ENCODE results near the gene HDGFL2. TPM values are rescaled to one million over a fixed set of nuclear protein-coding genes. Genes with fewer than 3 reads are reported as not detected.

The HDGFL2 gene
- total and polyA plus RNA-seq, 4 donors: 23.5 to 91.2 (median 64.4) TPM

DNA sequence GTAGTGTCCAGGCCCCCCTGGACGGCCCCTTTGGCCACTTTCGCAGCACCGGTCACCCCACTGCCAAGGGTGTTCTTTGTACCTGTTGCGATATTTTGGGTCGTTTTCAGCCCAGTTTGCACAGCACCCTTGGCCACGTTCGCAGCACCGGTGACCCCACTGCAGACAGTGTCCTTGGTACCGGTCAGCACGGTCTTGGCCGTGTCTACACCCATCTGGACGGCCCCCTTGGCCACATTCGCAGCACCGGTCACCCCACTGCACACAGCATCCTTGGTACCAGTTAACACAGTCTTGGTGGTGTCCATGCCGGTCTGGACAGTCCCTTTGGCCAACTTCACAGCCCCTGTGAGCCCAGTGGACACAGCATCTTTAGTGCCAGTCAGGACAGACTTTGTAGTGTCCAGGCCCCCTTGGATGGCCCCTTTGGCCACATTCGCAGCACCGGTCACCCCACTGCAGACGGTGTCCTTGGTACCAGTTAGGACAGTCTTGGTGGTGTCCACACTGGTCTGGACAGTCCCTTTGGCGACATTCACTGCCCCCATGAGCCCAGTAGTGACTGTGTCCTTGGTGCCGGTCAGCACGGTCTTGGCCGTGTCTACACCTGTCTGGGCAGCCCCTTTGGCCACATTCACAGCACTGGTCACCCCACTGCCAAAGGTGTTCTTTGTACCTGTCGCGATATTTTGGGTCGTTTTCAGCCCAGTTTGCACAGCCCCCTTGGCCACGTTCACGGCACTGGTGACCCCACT lies 39.4 kb downstream of the HDGFL2 start:
- Histone ChIP-seq H3K4me1 (ENCODE audit: control insufficient read depth, insufficient read depth, low read length) (no peaks in the 10 kb centered on the region), H3K4me3 (ENCODE audit: low read depth, low read length) (no peak overlapping the region), H3K27ac (ENCODE audit: low read depth, low read length) (no peak overlapping the region), H3K36me3 (ENCODE audit: control insufficient read depth, insufficient read depth, low read length) (peaks cover 44% of the 10 kb centered on the region), H3K9me3 (ENCODE audit: control insufficient read depth, insufficient read depth, low read length) (no peaks in the 10 kb centered on the region), H3K27me3 (ENCODE audit: control insufficient read depth, insufficient read depth, low read length) (no peaks in the 10 kb centered on the region)
- no peak for DNase-seq (ENCODE audit: low read depth in 4 of 6, low spot score in 6 of 6)
- 90% methylated on average over 27 of the region's 27 CpGs for WGBS (ENCODE audit: insufficient coverage)

DNA sequence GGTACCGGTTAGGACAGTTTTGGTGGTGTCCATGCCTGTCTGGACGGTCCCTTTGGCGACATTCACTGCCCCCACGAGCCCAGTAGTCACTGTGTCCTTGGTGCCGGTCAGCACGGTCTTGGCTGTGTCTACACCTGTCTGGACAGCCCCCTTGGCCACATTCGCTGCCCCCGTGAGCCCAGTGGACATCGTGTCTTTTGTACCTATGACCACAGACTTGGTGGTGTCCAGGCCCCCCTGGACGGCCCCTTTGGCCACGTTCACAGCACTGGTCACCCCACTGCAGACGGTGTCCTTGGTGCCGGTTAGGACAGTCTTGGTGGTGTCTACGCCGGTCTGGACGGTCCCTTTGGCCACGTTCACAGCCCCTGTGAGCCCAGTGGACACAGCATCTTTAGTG lies 40.0 kb downstream of the HDGFL2 start:
- no peaks in the 10 kb centered on the region for H3K9me3 ChIP-seq (ENCODE audit: control insufficient read depth, insufficient read depth, low read length)
- peaks cover 43% of the 10 kb centered on the region for H3K36me3 ChIP-seq (ENCODE audit: control insufficient read depth, insufficient read depth, low read length)
- H3K27me3 ChIP-seq (ENCODE audit: control insufficient read depth, insufficient read depth, low read length): no peaks in the 10 kb centered on the region
- no peak for DNase-seq (ENCODE audit: low read depth in 4 of 6, low spot score in 6 of 6)
- no peaks in the 10 kb centered on the region for H3K4me1 ChIP-seq (ENCODE audit: control insufficient read depth, insufficient read depth, low read length)
- H3K27ac ChIP-seq (ENCODE audit: low read depth, low read length): no peak overlapping the region
- 91% methylated on average over 17 of the region's 17 CpGs for WGBS (ENCODE audit: insufficient coverage)
- no peak overlapping the region for H3K4me3 ChIP-seq (ENCODE audit: low read depth, low read length)

DNA sequence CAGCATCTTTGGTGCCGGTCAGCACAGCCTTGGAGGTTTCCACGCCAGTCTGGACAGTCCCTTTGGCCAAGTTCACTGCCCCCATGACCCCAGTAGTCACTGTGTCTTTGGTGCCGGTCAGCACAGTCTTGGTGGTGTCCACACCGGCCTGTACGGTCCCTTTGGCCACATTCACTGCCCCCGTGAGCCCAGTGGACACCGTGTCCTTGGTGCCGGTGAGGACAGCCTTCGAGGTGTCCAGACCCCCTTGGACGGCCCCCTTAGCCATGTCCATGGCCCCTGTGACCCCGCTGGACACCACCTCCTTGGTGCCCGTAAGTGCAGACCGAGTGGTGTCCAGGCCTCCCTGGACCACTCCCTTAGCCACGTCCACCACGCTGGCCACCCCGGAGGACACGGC lies 41.2 kb downstream of the HDGFL2 start:
- Histone ChIP-seq H3K27me3 (ENCODE audit: control insufficient read depth, insufficient read depth, low read length) (no peaks in the 10 kb centered on the region), H3K36me3 (ENCODE audit: control insufficient read depth, insufficient read depth, low read length) (peaks cover 37% of the 10 kb centered on the region), H3K27ac (ENCODE audit: low read depth, low read length) (no peak overlapping the region), H3K4me3 (ENCODE audit: low read depth, low read length) (no peak overlapping the region), H3K9me3 (ENCODE audit: control insufficient read depth, insufficient read depth, low read length) (no peaks in the 10 kb centered on the region), H3K4me1 (ENCODE audit: control insufficient read depth, insufficient read depth, low read length) (peaks cover 1% of the 10 kb centered on the region)
- no peak for DNase-seq (ENCODE audit: low read depth in 4 of 6, low spot score in 6 of 6)
- WGBS (ENCODE audit: insufficient coverage): 90% methylated on average over 17 of the region's 17 CpGs

DNA sequence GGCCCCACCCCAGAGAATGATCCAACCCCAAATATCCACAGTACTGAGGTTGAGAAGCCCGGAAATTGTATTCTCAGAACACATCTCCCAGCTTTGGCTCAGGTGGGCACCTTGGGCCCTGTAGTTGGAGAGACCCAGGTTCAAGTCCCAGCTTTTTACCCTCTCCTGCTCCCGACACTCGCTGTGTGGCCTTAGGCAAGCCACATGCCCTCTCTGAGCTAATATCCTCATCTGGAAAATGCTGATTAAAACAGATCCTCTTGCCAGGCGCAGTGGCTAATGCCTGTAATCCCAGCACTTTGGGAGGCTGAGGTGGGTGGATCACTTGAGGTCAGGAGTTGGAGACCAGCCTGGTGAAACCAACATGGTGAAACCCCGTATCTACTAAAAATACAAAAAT lies 43.6 kb downstream of the HDGFL2 start:
- 89% methylated on average over 3 of the region's 5 CpGs for WGBS (ENCODE audit: insufficient coverage)
- DNase-seq (ENCODE audit: low read depth in 4 of 6, low spot score in 6 of 6): no peak
- Histone ChIP-seq H3K27ac (ENCODE audit: low read depth, low read length) (no peak overlapping the region), H3K4me3 (ENCODE audit: low read depth, low read length) (no peak overlapping the region), H3K36me3 (ENCODE audit: control insufficient read depth, insufficient read depth, low read length) (peaks cover 29% of the 10 kb centered on the region), H3K9me3 (ENCODE audit: control insufficient read depth, insufficient read depth, low read length) (no peaks in the 10 kb centered on the region), H3K4me1 (ENCODE audit: control insufficient read depth, insufficient read depth, low read length) (peaks cover 17% of the 10 kb centered on the region), H3K27me3 (ENCODE audit: control insufficient read depth, insufficient read depth, low read length) (no peaks in the 10 kb centered on the region)

DNA sequence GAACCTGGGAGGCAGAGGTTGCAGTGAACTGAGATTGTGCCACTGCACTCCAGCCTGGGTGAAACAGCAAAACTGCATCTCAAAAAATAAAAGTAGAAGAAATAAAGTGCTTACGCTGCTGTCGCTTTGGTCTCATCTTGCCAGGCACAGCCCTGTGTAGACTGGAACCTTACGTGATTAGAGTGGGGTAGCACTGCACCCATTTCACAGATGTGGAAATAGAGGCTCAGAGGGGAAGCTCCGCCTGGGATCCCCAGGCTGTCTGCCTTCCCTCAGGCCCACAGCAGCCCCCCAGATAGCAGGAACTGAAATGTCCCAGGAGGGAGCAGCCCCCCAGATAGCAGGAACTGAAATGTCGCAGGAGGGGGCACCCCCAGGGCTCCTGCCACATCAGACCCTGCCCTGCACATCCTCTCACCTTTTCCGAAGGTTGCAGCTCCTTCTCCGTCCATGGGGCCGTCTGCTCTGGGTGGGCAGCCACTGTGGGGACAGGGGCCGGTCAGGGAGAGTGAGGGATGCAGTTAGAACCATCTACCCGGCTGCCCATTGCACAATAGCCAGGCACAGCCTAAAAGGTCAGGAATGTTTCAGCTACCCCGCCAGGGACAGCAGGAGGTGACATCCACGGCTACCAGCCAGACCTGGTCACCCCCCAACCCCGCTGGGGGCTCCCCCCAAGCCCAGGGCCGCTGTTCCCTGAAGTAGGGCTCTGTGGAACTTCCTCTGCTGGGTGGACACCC lies 44.3 kb downstream of the HDGFL2 start:
- no peak overlapping the region for H3K27ac ChIP-seq (ENCODE audit: low read depth, low read length)
- H3K4me3 ChIP-seq (ENCODE audit: low read depth, low read length): no peak overlapping the region
- DNase-seq (ENCODE audit: low read depth in 4 of 6, low spot score in 6 of 6): no peak
- 68% methylated on average over 10 of the region's 14 CpGs for WGBS (ENCODE audit: insufficient coverage)
- H3K36me3 ChIP-seq (ENCODE audit: control insufficient read depth, insufficient read depth, low read length): peaks cover 25% of the 10 kb centered on the region
- no peaks in the 10 kb centered on the region for H3K9me3 ChIP-seq (ENCODE audit: control insufficient read depth, insufficient read depth, low read length)
- peaks cover 17% of the 10 kb centered on the region for H3K4me1 ChIP-seq (ENCODE audit: control insufficient read depth, insufficient read depth, low read length)
- H3K27me3 ChIP-seq (ENCODE audit: control insufficient read depth, insufficient read depth, low read length): no peaks in the 10 kb centered on the region

DNA sequence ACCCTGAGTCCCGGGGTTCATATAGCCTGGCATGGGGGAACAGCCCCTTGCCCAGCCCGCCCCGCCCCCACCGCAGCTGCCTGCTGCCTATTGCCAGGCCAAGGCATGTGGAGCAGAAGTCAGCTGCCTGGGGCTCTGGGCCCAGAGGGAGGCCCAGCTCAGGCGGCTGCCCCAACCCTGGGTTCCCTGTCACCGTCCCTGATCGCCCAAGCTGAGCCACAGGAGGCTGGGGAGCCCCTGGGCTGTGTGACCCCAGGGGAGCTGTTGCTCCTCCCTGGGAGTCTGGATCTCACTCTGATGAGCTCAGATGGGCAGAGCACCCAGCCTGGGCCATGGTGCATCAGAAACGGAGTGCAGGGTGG lies 44.8 kb downstream of the HDGFL2 start:
- H3K9me3 ChIP-seq (ENCODE audit: control insufficient read depth, insufficient read depth, low read length): no peaks in the 10 kb centered on the region
- H3K27ac ChIP-seq (ENCODE audit: low read depth, low read length): no peak overlapping the region
- WGBS (ENCODE audit: insufficient coverage): 68% methylated on average over 7 of the region's 8 CpGs
- H3K4me3 ChIP-seq (ENCODE audit: low read depth, low read length): no peak overlapping the region
- H3K4me1 ChIP-seq (ENCODE audit: control insufficient read depth, insufficient read depth, low read length): peaks cover 17% of the 10 kb centered on the region
- no peaks in the 10 kb centered on the region for H3K27me3 ChIP-seq (ENCODE audit: control insufficient read depth, insufficient read depth, low read length)
- DNase-seq (ENCODE audit: low read depth in 4 of 6, low spot score in 6 of 6): no peak
- peaks cover 25% of the 10 kb centered on the region for H3K36me3 ChIP-seq (ENCODE audit: control insufficient read depth, insufficient read depth, low read length)

DNA sequence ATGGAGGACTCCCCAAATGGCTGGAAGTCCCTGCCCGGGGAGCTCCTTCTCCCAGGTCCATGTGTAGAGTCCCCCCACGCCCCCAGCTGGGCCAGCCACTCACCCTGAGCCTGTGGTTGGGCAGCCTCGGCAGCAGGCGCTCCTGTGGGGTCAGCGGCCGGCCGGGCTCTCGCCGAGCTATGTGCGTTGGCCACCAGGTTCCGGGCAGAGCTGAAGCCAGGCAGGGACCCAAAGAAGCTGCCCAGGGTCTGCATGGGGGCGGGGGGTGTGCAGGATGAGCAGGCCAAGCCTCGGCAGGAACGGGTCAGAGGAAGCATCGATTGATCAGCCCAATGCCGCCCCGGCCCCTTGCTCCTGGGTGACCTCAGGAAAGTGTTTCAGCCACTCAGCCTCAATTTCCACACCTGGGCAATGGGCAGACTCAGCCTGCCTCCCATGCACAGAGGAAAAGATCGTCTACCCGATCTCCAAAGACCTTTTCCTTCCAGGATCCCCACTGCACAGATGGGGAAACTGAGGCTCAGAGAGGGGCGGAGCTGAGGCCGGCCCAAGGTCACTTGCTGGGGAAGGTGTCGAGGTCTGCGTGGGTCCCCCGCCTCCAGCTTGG lies 45.5 kb downstream of the HDGFL2 start:
- Histone ChIP-seq H3K4me3 (ENCODE audit: low read depth, low read length) (no peak overlapping the region), H3K4me1 (ENCODE audit: control insufficient read depth, insufficient read depth, low read length) (peaks cover 17% of the 10 kb centered on the region), H3K9me3 (ENCODE audit: control insufficient read depth, insufficient read depth, low read length) (no peaks in the 10 kb centered on the region), H3K27ac (ENCODE audit: low read depth, low read length) (no peak overlapping the region), H3K36me3 (ENCODE audit: control insufficient read depth, insufficient read depth, low read length) (peaks cover 22% of the 10 kb centered on the region), H3K27me3 (ENCODE audit: control insufficient read depth, insufficient read depth, low read length) (no peaks in the 10 kb centered on the region)
- WGBS (ENCODE audit: insufficient coverage): 85% methylated on average over 21 of the region's 24 CpGs
- no peak for DNase-seq (ENCODE audit: low read depth in 4 of 6, low spot score in 6 of 6)

DNA sequence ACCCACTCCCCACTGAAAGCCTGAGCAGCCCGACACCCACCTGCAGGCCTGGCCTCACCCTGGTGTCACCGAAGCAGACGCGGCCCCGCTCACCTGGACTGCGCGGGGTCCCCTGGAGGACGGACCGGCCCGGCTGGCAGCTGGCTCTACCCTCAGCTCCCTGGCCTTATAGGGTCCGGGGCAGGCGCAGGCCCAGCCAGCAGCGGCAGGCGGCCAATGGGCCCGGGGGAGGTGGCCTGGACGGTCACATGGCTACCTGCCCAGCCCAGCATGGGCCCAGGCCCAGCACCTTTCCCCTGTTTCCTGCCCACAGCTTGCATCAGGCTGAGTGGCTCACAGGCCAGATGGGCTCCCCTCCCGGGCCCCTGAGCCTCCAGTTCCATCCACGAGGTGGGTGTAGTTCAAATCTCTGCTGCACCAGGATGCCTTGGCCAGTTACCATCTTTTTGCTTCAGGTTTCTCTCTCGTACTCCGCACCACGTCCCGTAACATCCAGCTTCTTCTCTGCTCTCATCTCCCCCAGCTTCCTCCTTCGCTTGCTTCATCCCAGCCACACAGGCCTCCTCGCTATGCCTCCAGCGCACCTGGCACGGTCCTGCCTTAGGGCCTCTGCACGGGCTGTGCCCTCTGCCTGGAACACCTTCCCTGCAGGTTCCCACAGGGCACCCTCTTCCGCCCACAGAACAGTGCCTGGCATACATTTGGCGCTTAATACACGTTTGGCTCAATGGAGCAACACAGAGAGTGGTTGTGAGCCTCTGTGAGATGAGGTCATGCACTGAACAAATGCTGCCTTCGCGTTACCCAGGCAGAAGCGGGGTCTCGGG lies 46.5 kb downstream of the HDGFL2 start, which contains the start of gene PLIN4:
Gene PLIN4, minus strand, starts transcription at position 142 of the 827 bp plus-strand sequence. CDS start 214 bp downstream, outside the sequence.
- no peaks in the 10 kb centered on the region for H3K27me3 ChIP-seq (ENCODE audit: control insufficient read depth, insufficient read depth, low read length)
- H3K9me3 ChIP-seq (ENCODE audit: control insufficient read depth, insufficient read depth, low read length): no peaks in the 10 kb centered on the region
- H3K27ac ChIP-seq (ENCODE audit: low read depth, low read length): no peak within 1 kb of the TSS
- H3K4me3 ChIP-seq (ENCODE audit: low read depth, low read length): no peak within 1 kb of the TSS
- DNase-seq (ENCODE audit: low read depth in 4 of 6, low spot score in 6 of 6): no peak
- peaks cover 21% of the 10 kb centered on the region for H3K36me3 ChIP-seq (ENCODE audit: control insufficient read depth, insufficient read depth, low read length)
- WGBS (ENCODE audit: insufficient coverage): 76% methylated on average over 34 of the region's 34 CpGs
- peaks cover 17% of the 10 kb centered on the region for H3K4me1 ChIP-seq (ENCODE audit: control insufficient read depth, insufficient read depth, low read length)

DNA sequence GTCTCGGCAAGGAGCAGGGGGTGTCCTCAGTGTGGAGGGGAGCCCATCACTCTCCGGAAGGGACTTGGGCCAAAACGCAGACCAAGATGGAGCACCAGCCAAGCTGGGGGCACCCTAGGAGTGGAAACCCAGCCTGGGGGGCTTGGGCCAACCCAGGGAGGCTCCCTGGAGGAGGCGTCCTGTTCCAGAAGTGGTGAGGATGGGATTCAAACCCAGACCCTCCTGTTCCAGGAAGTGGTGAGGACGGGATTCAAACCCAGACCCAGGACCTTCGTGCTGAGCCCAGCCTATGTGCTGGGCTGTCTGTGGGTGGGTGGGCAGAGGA lies 47.0 kb downstream of the HDGFL2 start:
- Histone ChIP-seq H3K27ac (ENCODE audit: low read depth, low read length) (no peak overlapping the region), H3K4me3 (ENCODE audit: low read depth, low read length) (no peak overlapping the region), H3K4me1 (ENCODE audit: control insufficient read depth, insufficient read depth, low read length) (peaks cover 17% of the 10 kb centered on the region), H3K9me3 (ENCODE audit: control insufficient read depth, insufficient read depth, low read length) (no peaks in the 10 kb centered on the region), H3K27me3 (ENCODE audit: control insufficient read depth, insufficient read depth, low read length) (no peaks in the 10 kb centered on the region), H3K36me3 (ENCODE audit: control insufficient read depth, insufficient read depth, low read length) (peaks cover 23% of the 10 kb centered on the region)
- DNase-seq (ENCODE audit: low read depth in 4 of 6, low spot score in 6 of 6): no peak
- 93% methylated on average over 5 of the region's 6 CpGs for WGBS (ENCODE audit: insufficient coverage)

Data from spinal cord (tissue), 10 donors.